Calu3 (cell line): ENCODE data around the gene AKAP1. TPM values are rescaled to one million over a fixed set of nuclear protein-coding genes. Genes with fewer than 3 reads are reported as not detected.

ENCODE experiments used
- Bru-seq: library from RNA; stranded (reverse); fragments of 400-500 nt; gene quantifications from one replicate; lab custom pipeline; 2021; lab: Mats Ljungman, UMichigan
- BruChase-seq, 2 experiments: library from RNA; stranded (reverse); fragments of 400-500 nt; gene quantifications; one replicate each; lab custom pipeline; 2021; lab: Mats Ljungman, UMichigan
- BruUV-seq: library from RNA; stranded (reverse); fragments of 400-500 nt; replicated peaks from 2 replicates; lab custom pipeline; 2021; lab: Mats Ljungman, UMichigan
- CTCF ChIA-PET: fragments of 300-600 bp; sonication (Branson Sonifier 250); formaldehyde crosslinking; loops from one replicate; lab custom pipeline; 2022; ENCODE audit warnings: antibody characterized with exemption; lab: Charles Lee
- DNase-seq: peaks from one replicate; pipeline ENCODE4 v3.0.0; 2022
- H3K27ac Mint-ChIP-seq: one replicate; pipeline ENCODE4 v1.8.0; 2022; ENCODE audit warnings: mixed read lengths; ENCODE audit not compliant: unreplicated experiment
- H3K27me3 Mint-ChIP-seq: one replicate; pipeline ENCODE4 v1.8.0; 2022; ENCODE audit warnings: mixed read lengths; ENCODE audit not compliant: unreplicated experiment
- H3K36me3 Mint-ChIP-seq: one replicate; pipeline ENCODE4 v1.8.0; 2022; ENCODE audit warnings: mild to moderate bottlenecking, moderate library complexity, mixed read lengths; ENCODE audit not compliant: insufficient read depth, unreplicated experiment
- H3K4me1 Mint-ChIP-seq: one replicate; pipeline ENCODE4 v1.8.0; 2022; ENCODE audit warnings: mild to moderate bottlenecking, low read depth, mixed read lengths; ENCODE audit not compliant: unreplicated experiment
- H3K4me3 Mint-ChIP-seq: one replicate; pipeline ENCODE4 v1.8.0; 2022; ENCODE audit warnings: mild to moderate bottlenecking, low read depth, moderate library complexity, mixed read lengths; ENCODE audit not compliant: unreplicated experiment
- H3K9me3 Mint-ChIP-seq: one replicate; pipeline ENCODE4 v1.8.0; 2022; ENCODE audit warnings: low read depth, mixed read lengths; ENCODE audit not compliant: unreplicated experiment
- CTCF ChIP-seq: fragments of 200-600 bp; IDR thresholded peaks from one replicate; pipeline ENCODE4 v1.8.0; 2022; ENCODE audit warnings: antibody characterized with exemption; ENCODE audit not compliant: unreplicated experiment
- intact Hi-C: fragments of 100-400 bp; cut with micrococcal nuclease; formaldehyde crosslinking; loops from one replicate; pipeline ENCODE4 v1.10.0; 2022; ENCODE audit not compliant: unreplicated experiment
- long read RNA-seq: library from polyadenylated mRNA; stranded (forward); transcript quantifications from one replicate; pipeline ENCODE4 v2.0.0, GENCODE V29; 2022
- total RNA-seq: library from RNA; stranded (reverse); gene quantifications from 2 replicates; pipeline ENCODE4 v1.2.3, GENCODE V29; 2022

The AKAP1 gene, protein sequence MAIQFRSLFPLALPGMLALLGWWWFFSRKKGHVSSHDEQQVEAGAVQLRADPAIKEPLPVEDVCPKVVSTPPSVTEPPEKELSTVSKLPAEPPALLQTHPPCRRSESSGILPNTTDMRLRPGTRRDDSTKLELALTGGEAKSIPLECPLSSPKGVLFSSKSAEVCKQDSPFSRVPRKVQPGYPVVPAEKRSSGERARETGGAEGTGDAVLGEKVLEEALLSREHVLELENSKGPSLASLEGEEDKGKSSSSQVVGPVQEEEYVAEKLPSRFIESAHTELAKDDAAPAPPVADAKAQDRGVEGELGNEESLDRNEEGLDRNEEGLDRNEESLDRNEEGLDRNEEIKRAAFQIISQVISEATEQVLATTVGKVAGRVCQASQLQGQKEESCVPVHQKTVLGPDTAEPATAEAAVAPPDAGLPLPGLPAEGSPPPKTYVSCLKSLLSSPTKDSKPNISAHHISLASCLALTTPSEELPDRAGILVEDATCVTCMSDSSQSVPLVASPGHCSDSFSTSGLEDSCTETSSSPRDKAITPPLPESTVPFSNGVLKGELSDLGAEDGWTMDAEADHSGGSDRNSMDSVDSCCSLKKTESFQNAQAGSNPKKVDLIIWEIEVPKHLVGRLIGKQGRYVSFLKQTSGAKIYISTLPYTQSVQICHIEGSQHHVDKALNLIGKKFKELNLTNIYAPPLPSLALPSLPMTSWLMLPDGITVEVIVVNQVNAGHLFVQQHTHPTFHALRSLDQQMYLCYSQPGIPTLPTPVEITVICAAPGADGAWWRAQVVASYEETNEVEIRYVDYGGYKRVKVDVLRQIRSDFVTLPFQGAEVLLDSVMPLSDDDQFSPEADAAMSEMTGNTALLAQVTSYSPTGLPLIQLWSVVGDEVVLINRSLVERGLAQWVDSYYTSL
- total RNA-seq: 41.4 and 48.4 TPM in 2 replicates
- percentile 76 among the genes with signal in this experiment for Bru-seq, nascent RNA
- BruChase-seq, experiment 1, labeled RNA remaining after a 6-hour chase: percentile 73 among the genes with signal in this experiment
- BruChase-seq, experiment 2, labeled RNA remaining after a 2-hour chase: percentile 76 among the genes with signal in this experiment
- long read RNA-seq, transcript AKAP1-202 (11 exons, 3,970 nt): major isoform, 36 of 65 reads
- long read RNA-seq, partial matches to known transcripts: 11 of 65 reads
- long read RNA-seq, other reads (novel, unspliced or antisense): 18 of 65 reads

DNA sequence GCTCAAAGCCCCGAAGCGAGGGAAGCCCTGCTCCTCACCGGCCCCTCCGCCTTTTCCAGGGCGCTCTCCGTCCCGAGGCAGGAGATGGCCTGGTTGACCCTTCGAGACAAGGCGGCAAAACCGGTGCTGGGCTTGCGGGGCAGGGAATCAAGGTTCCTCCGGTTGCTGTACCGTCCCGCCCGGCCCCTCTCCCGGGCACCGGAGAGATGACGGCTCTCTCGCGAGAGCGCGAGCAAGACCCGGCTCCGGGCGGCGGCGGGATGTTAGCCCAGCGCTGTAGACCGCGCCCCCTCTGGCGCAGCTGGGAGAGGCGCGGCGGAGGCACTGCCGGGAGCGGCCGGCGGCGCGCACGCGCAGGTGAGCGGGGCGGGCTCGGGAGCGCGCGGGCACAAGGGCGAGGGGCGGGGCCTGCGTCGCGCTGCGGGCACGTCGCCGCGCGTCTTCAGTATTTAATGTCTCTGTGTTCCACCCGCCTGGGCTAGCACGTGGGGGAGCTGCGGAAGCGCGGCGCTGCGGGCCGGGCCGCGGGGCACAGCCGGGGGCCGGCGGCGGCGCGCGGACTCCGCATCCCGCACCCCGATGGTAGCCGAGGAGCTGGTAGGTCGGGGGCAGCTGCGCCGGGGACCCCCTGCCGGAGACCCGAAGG, at the start of gene AKAP1:
AKAP1 (plus strand) TSS at position 445 of the 646 bp plus-strand sequence. CDS start 20,219 bp downstream, outside the sequence.
- BruUV-seq: no TSS peak
- CTCF ChIA-PET: interaction anchor here (0.5 kb wide), 1 partner anchor 175 kb away, joined by 3 read pairs; no protein-coding TSS in a partner anchor
- H3K36me3 Mint-ChIP-seq: peaks cover 25% of the 10 kb centered on the region
- H3K27me3 Mint-ChIP-seq: no peaks in the 10 kb centered on the region
- H3K4me3 Mint-ChIP-seq: peak within 1 kb of the TSS; percentile 89
- intact Hi-C loops: no loop called here
- peak within 1 kb of the TSS; percentile 86 for H3K27ac Mint-ChIP-seq
- H3K4me1 Mint-ChIP-seq: peaks cover 40% of the 10 kb centered on the region
- DNase-seq: peak; percentile 95
- no peaks in the 10 kb centered on the region for H3K9me3 Mint-ChIP-seq
- TF ChIP-seq CTCF: no peak

DNA sequence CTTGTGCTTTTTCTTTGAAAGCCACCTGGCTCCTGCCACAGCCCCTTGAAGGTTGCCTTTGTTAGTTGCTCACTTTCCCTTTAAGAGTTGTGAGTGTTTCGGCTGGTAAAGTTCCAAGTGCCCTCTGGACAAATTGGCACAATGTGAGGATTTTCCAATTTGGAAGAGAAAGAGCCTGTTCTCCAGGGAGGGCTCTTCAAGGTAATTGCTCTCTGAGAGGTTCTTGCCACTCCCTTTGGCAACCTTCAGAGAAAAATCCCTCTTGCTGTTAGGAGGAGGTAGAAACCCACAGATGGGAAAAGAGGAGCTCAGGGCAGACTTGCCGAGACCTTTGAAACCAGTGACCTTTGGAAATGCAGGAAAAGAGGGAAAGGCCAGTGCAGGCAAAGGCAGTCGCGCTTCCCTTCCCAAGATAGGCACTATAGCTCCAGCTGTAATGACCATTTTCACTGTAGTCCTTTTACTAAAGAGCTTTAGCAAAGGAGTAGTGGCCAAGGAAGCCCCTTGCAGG, 49.0 kb upstream of the AKAP1 start:
- BruUV-seq: no TSS peak
- Mint-ChIP-seq H3K27me3 (peaks cover 26% of the 10 kb centered on the region), H3K27ac (no peak overlapping the region), H3K4me1 (peaks cover 10% of the 10 kb centered on the region), H3K9me3 (no peaks in the 10 kb centered on the region), H3K36me3 (no peaks in the 10 kb centered on the region), H3K4me3 (no peak overlapping the region)
- no peak for TF ChIP-seq CTCF
- intact Hi-C loops: no loop called here
- CTCF ChIA-PET: interaction anchor here (1.6 kb wide), 1 partner anchor 18 kb away, joined by 6 read pairs; no protein-coding TSS in a partner anchor
- DNase-seq: no peak

DNA sequence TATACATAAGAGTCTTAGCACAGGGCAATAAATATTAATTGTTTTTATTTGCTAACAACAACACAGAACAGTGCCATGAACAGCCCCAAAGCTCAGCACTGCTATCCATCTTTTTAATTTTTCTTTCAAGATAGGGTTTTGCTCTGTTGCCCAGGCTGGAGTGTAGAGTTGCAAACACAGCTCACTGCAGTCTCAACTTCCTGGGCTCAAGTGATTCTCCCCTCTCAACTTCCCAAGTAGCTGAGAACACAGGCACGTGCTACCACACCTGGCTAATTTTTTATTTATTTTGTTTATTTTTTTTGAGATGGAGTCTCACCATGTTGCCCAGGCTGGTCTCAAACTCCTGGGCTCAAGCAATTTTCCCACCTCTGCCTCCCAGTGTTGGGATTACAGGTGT, 47.6 kb upstream of the AKAP1 start:
- no TSS peak for BruUV-seq
- TF ChIP-seq CTCF: no peak
- Mint-ChIP-seq H3K9me3 (no peaks in the 10 kb centered on the region), H3K27me3 (peaks cover 29% of the 10 kb centered on the region), H3K27ac (no peak overlapping the region), H3K4me3 (no peak overlapping the region), H3K36me3 (no peaks in the 10 kb centered on the region), H3K4me1 (peaks cover 10% of the 10 kb centered on the region)
- CTCF ChIA-PET: interaction anchor here (1.6 kb wide), 1 partner anchor 17 kb away, joined by 6 read pairs; no protein-coding TSS in a partner anchor
- intact Hi-C loops: no loop called here
- DNase-seq: no peak
